Osteoblast (primary cell): ENCODE results near the gene LRRC72. TPM values are rescaled to one million over a fixed set of nuclear protein-coding genes. Genes with fewer than 3 reads are reported as not detected.
A peak's percentile ranks its signal among the peaks of the same experiment; 100 is the strongest.

Experiments used
- DNase-seq: peaks from one replicate; pipeline ENCODE4 v3.0.0; 2011; ENCODE audit warnings: low spot score, mixed read lengths; ENCODE audit not compliant: insufficient read length; ENCODE audit errors: missing footprints
- H2AFZ ChIP-seq: 2 replicates; pipeline ENCODE4 v1.6.0; 2011; ENCODE audit warnings: mild to moderate bottlenecking, low read length
- H3K27ac ChIP-seq: 2 replicates; pipeline ENCODE4 v1.5.1; 2011; ENCODE audit warnings: mild to moderate bottlenecking, low read depth, low read length, moderate library complexity
- H3K27me3 ChIP-seq: 2 replicates; pipeline ENCODE4 v1.6.0; 2012; ENCODE audit warnings: mild to moderate bottlenecking, control low read depth, inconsistent platforms, low read length, moderate library complexity; ENCODE audit not compliant: insufficient read depth
- H3K36me3 ChIP-seq: 2 replicates; pipeline ENCODE4 v1.5.1; 2011; ENCODE audit warnings: mild to moderate bottlenecking, low read length, control low read depth, moderate library complexity; ENCODE audit not compliant: insufficient read depth
- H3K4me1 ChIP-seq: 2 replicates; pipeline ENCODE4 v1.5.1; 2011; ENCODE audit warnings: mild to moderate bottlenecking, low read length, control low read depth, moderate library complexity; ENCODE audit not compliant: insufficient read depth
- H3K4me2 ChIP-seq: 2 replicates; pipeline ENCODE4 v1.6.0; 2011; ENCODE audit warnings: mild to moderate bottlenecking, low read length; ENCODE audit not compliant: insufficient read depth
- H3K4me3 ChIP-seq: fragments of 200-600 bp; sonication (generic); 3 replicates; pipeline ENCODE4 v1.5.1; 2012; ENCODE audit warnings: mild to moderate bottlenecking, low read length, inconsistent platforms; ENCODE audit not compliant: insufficient read depth
- H3K79me2 ChIP-seq: 2 replicates; pipeline ENCODE4 v1.6.0; 2012; ENCODE audit warnings: mild to moderate bottlenecking, low read length, control low read depth, inconsistent platforms; ENCODE audit not compliant: insufficient read depth
- H3K9me3 ChIP-seq: 2 replicates; pipeline ENCODE4 v1.5.1; 2011; ENCODE audit warnings: low read depth, low read length, control low read depth
- H4K20me1 ChIP-seq: 2 replicates; pipeline ENCODE4 v1.6.0; 2012; ENCODE audit warnings: mild to moderate bottlenecking, low read length, control low read depth; ENCODE audit not compliant: insufficient read depth
- CTCF ChIP-seq: IDR thresholded peaks from 2 replicates; pipeline ENCODE4 v1.5.1; 2011; ENCODE audit warnings: mild to moderate bottlenecking, low read depth, low read length, moderate library complexity; ENCODE audit errors: extremely low read depth
- total RNA-seq: library from RNA; depleted of rRNA; stranded (reverse); fragments of >200 nt; gene quantifications from 2 replicates; pipeline ENCODE4 v1.2.3, GENCODE V29; 2012

Gene LRRC72
- total RNA-seq, 1 donor, result not detected

- Histone ChIP-seq H4K20me1 (no peaks in the 10 kb centered on the region), H2AFZ (peak overlapping the region; percentile 31), H3K27me3 (no peaks in the 10 kb centered on the region), H3K4me2 (no peak overlapping the region), H3K4me3 (no peak overlapping the region), H3K9me3 (no peaks in the 10 kb centered on the region), H3K79me2 (no peaks in the 10 kb centered on the region), H3K36me3 (no peaks in the 10 kb centered on the region), H3K27ac (no peak overlapping the region), H3K4me1 (no peaks in the 10 kb centered on the region)
- TF ChIP-seq CTCF, result no peak
- DNase-seq, result no peak
These were observed 1.9 kb downstream of the LRRC72 start for GRCh38 chr7:16528520-16528919.

- no peak for DNase-seq
These were observed 3.1 kb downstream of the LRRC72 start for GRCh38 chr7:16529697-16530096.

GRCh38 chr7:16531707-16532106 lies 5.1 kb downstream of the LRRC72 start:
- no peaks in the 10 kb centered on the region for H3K79me2 ChIP-seq
- no peak overlapping the region for H3K4me3 ChIP-seq
- no peak overlapping the region for H2AFZ ChIP-seq
- no peaks in the 10 kb centered on the region for H3K9me3 ChIP-seq
- no peaks in the 10 kb centered on the region for H3K36me3 ChIP-seq
- H4K20me1 ChIP-seq, result no peaks in the 10 kb centered on the region
- no peak overlapping the region for H3K27ac ChIP-seq
- no peak overlapping the region for H3K4me2 ChIP-seq
- no peak for TF ChIP-seq CTCF
- DNase-seq, result peak; percentile 71
- no peaks in the 10 kb centered on the region for H3K4me1 ChIP-seq
- no peaks in the 10 kb centered on the region for H3K27me3 ChIP-seq

More at GRCh38 chr7:16529697-16530096, 3.1 kb downstream of the LRRC72 start:
- Histone ChIP-seq H3K36me3 (no peaks in the 10 kb centered on the region), H3K27ac (no peak overlapping the region), H3K4me3 (no peak overlapping the region), H3K4me2 (no peak overlapping the region), H4K20me1 (no peaks in the 10 kb centered on the region), H2AFZ (no peak overlapping the region), H3K27me3 (no peaks in the 10 kb centered on the region), H3K9me3 (no peaks in the 10 kb centered on the region), H3K79me2 (no peaks in the 10 kb centered on the region), H3K4me1 (no peaks in the 10 kb centered on the region)
- no peak for TF ChIP-seq CTCF

GRCh38 chr7:16532272-16532671 lies 5.6 kb downstream of the LRRC72 start:
- Histone ChIP-seq H3K4me2 (no peak overlapping the region), H4K20me1 (no peaks in the 10 kb centered on the region), H3K27ac (no peak overlapping the region), H2AFZ (no peak overlapping the region), H3K36me3 (no peaks in the 10 kb centered on the region), H3K79me2 (no peaks in the 10 kb centered on the region), H3K4me3 (no peak overlapping the region), H3K27me3 (no peaks in the 10 kb centered on the region), H3K9me3 (no peaks in the 10 kb centered on the region), H3K4me1 (no peaks in the 10 kb centered on the region)
- TF ChIP-seq CTCF, result no peak
- DNase-seq, result no peak
